Fibroblast of skin of right quadriceps (primary cell): ENCODE results near the gene ESPL1.

Experiments
- DNase-seq: peaks from one replicate; pipeline ENCODE4 v3.0.0-alpha.2; 2013

Gene ESPL1

DNA sequence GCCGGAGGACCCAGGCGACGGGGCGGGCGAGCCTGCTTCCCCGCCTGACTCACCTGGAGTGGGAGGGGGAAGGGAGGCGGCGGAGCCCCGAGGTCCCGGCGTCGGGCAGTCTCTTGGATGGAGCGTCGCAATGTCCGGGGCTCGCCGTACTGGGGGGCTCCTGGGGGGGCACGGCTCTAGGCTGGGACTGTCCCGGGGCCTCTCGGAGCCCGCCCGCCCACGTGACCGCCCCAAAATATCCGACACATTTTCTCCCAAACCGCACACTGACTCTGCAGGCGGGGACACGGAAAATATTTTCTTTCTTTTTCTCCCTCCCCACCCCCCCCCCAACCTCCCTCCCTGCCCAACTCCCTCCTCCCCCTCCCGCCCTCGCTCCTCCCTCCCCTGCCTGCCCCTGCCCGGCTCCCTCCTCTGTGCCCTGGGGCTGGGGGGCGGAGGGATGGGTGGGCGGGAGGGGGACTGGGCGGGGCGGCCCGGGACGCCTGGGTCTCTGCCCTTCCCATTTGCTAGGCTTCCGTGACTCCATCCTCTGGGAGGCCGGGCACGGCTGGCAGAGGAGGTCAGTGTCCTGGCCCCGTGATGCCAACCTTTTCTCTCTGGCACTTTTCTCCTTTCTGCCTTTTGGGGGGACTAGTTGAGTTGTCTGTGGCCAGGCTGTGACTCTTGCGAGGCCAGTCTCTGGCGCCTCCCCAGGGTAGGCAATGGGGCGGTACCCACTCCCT is 36.0 kb upstream of the ESPL1 start, which contains the start of gene RARG:
TSS of gene RARG (minus strand) at position 289 of the 725 bp plus-strand sequence. CDS start 4,664 bp downstream, outside the sequence.
- peak; percentile 73 for DNase-seq

DNA sequence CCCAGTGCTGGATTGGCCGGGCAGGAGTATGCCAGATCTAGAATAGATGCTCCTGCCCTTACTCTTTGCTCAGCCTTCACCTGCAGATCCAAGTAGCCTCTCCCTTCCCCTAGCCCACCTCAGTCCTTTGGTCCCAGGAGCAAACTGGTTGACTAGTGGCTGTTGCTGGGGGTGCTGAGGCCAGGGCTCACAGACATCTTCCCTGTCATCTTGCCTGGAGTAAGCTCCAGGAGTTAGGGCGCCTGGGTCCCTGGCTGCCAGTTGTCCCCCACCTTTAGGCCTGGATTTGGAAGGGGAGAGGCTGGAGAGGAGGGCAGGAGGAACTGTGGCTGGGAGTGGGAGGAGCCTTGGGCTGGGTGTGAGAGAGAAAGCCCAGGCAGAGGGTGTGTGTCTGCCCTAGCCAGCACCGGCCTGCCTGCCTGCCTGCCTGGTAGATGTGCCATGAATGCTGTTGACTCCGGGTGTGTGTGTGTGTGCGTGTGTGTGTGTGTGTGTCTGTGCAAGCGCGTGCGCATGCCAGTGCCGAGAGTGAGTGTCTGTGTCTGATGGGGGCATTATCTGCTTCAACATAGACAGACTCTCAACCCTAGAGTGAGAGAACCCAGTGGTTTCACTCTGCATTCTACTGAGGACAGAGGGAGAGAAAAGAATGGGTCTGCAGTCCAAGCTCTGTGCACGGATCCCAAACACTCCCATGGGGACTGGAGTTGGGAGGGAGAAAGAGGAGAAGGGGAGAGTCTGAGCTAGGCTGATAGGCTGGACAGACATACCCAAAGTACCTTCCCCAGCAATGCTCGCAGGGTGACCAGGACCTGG is 35.2 kb upstream of the ESPL1 start:
- DNase-seq = peak; percentile 40

DNA sequence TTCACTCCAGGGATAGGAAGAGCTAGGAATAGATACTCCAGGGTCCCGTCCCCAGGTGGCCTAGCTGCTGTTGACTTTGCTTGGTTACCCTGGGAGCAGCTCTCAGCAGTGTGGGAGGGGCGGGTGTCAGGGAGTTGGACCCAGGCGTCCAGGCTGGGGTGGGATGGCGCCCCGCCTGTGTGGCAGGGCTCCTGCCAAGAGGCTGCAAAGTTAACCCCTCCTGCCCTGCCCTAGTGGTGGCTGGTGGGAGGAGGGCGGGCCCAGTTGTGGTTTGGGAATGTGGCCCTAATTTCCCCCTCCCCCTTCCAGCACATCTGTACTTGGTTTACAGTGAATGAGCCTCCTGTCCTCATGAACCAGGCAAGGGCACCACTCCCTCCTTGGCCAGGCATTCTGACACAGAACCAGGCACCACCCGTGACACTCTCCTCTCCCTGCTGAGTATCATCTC is 34.4 kb upstream of the ESPL1 start:
- DNase-seq = peak; percentile 35

DNA sequence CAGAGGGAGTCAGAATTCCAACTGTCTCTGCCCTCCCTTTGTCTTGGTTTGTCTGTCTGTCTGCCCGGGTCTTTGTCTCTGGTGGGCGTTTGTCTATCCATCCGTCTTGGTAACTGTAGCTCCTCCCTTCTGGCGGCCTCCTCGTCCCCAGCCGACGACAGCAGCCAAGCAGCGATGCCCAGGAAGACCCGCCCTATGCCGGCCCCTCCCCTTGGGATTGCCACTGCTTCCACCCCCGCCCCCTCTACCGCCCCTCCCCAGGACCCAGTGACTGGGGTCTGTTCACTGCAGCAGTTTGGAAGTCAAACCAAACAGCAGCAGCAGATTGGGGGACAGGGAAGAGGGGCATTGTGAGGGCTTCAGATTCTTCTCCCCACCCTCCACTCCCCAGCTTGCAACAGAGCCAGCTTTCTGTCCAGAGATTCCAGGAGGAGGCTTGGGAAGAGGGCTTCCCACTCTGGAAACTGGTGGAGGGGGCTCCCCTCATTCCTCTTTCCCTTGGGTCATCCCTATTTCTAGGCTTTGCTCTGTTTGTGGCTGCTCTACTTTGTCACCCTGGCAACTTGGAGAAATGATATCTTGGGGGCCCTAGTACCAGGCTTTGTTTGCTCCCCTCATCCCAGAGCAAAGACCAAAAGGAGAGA is 33.7 kb upstream of the ESPL1 start:
- no peak for DNase-seq

DNA sequence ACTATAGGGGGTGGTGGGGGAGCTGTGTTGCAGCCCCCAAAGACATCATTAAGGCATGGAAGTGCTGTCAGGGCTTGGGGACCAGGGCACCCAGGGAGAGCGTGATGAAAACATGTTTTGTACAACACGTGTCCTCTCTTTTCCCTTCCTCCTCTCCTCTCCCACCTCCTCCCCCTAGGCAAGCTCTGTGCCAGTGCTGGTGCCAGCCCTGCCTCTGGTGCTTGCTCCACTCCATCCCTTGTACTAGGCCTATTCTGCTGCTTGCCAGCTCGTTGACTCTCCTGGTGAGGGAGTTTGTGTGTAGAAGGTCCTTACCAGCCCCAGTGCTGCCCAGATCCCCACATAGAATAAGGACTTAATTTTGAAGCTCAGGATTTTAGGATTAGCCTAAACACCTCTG is 32.9 kb upstream of the ESPL1 start:
- DNase-seq = no peak

DNA sequence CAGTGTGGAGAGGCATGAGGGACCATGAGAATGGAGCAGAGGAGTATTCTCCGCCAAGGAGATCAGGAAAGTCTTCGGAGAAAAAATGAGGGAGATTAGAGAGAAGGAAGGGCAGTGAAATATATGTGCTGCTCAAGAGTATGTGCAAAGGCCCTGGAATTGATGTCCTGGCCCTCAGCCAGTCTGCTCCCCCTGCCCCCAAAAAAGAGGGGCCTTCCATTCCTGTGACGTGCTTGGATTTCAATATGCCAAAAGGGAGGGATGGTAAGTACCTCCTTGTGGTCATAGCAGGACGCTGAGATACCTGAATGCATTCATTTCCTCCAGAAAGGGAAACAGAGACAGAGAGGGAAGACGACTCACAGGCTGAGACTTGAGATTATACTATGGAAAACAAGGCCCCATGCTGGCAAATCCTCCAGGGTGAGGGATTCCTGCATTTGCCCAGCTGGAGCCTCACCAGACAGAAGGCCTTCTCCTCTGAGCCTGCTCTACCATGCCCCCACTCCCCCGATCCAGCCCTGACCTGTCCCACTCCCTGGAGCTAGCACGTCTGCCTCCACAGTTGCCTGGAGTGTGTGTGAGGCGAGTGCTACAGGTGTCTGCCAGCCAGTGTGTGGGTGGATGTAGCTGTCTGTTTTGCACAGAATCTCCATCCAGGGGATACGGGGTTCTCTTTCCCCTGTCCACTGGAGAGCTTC is 32.2 kb upstream of the ESPL1 start:
- DNase-seq = no peak

DNA sequence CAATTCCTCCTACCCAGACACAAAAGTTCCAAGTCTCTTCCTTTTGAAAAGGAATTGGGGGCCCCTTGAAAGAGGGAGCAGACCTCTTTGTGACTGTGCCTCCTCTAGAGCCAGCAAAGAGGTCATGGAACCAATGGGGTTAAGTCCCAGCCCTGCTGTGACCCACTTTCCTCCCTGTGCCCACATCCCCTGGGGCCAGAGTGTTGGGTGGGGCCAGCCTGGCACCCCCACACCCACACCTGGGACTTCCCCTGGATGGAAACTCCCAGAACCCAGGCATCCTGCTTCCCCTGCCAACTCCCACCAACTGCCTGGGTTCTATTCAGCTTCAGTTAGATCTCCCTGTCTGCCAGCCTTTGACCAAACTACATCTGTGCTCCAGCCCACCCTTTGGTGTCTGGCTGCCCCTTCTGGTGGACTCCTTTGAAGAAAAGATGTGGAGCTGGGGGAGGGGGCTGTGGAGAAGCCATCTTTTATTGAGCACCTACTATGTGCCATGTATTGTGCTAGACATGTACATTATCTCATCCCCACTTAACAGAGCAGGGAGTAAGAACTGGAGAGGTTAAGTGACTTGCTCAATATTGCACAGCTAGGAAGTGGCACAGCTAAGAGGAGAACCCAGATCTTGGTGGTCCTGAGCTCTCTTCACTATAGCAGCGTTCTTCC is 31.5 kb upstream of the ESPL1 start:
- DNase-seq = no peak

DNA sequence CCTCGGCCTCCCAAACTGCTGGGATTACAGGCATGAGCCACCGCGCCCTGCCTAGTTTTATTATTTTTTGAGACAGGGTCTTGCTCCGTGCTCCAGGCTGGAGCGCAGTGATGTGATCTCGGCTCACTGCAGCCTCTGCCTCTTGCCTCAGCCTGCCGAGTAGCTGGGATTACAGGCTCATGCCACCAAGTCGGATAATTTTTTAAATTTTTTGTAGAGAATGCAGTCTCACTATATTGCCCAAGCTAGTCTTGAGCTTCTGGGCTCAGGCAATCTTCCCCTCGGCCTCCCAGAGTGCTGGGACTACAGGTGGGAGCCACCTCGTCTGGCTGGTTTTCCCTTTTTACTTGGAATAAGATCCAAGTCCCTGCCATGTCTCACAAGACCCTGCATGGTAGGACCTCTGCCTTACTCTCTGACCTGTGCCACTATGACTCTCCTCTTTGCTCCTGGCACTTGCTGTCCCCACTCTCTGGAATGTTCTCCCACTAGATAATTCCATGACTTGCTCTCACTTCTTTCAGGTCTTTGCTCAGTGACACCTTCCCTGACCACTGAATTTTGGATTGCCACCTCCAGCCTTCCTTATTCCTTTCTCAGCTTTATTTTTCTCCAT is 28.3 kb upstream of the ESPL1 start:
- DNase-seq = no peak

DNA sequence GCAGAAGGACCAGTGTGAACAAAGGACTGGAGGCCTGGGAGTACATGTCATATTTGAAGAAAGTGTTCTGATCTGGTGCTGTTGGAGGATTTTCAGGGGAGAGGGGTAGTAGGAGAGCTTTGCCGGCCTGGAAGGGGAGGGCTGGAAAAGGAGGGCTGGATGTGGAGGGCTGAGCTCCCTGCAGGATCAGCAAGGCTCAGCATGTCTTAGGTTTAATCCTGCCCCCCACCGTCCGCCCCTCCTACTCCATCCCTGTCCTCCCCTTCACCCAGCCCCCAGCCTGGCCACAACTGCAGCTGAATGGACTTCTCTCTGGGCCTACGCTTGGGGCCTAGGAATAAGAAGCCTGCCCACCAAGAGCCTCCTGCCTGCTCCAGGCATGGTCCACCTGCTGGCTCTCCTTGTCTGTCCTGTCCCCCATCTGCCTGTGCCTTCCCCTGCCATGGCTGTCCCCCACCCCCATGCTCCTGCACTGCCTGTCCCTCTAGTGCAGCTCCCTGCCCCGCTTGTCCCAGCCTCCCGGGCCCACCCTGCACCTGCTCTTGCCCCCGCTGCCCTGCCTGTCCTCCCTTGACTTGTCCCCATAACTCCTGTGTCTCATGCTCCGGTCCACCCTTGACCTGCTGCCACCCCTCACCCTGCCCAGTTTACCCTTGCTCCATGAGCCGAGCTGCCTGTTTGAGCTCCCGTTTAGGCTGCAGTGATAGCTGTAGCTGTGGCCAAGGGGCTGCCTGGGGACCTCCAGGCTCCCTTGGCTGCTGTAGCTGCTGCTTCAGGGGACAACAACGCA is 26.3 kb upstream of the ESPL1 start:
- no peak for DNase-seq

DNA sequence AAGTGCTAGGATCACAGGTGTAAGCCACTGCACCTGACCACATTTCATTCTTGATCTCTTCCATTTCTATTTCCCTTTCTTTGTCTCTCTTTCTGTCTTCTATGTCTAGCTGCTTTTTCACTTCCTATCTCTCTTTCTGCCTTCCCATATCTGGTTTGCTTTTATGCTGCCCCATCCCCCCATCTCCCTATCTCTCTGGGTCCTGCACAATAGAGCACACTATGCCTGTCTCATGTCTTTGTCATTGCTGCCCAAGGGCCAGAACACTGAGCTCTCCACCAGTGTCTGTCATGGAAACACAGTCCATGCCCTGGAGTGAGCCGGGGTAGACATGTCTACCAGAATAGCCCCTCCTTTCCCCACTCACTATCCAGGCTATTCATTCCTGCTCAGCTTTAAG is 23.8 kb upstream of the ESPL1 start:
- no peak for DNase-seq

DNA sequence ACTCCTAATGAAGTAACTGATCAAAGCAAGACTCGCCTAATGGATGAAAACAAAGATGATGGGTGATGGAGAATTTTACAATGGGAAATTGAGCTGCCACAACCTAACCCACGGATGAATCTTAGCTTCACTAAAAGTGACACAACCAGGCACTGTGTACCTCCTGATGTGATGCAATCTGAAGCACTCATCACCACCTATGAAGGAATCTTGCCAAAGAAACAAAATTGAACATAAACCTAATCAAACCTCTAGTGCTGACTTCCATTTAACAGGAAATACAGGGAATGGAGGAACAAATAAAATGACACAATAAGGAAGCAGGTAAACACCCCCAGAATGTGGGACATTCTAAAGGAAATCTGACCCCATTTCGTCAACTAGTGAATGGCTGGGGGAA is 22.8 kb upstream of the ESPL1 start:
- no peak for DNase-seq

DNA sequence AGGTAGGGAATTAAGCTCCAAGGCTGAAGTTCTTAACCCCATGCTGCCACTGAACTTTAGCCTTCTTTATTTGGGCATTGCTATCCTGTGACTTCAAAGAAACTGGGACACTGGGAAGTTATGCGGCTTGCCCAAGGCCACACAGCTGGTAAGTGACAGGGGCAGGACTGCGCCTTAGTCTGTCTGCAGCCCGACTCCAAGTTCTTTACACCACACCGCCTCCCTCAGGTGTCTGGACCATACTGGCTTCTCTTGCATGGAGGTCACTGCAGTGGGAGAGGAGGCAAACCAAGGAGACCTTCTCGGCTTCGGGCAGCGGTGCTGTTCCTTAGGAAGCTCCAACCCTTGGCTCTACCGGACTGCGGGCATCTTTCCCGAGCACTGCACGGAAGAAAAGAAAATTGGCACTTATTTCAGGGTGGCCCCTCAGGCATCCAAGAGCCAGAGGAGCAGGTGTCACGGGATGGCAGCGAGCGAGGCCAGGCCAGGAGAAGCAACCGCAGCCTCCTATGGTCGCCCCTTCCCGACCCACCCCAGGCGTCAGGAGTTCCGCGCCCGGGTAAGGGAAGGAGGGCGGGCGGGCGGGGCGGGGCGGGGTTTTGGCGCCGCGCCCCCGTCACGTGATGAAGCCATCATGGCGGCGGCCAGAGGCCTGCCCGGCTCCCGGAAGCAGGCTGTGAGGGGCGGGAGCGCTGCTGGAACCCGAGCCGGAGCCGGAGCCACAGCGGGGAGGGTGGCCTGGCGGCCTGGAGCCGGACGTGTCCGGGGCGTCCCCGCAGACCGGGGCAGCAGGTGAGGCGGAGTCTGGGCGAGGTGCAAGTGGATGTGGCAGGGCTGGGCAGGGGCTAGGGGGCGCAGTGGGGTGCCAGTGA is 16.4 kb upstream of the ESPL1 start:
- peak; percentile 71 for DNase-seq

DNA sequence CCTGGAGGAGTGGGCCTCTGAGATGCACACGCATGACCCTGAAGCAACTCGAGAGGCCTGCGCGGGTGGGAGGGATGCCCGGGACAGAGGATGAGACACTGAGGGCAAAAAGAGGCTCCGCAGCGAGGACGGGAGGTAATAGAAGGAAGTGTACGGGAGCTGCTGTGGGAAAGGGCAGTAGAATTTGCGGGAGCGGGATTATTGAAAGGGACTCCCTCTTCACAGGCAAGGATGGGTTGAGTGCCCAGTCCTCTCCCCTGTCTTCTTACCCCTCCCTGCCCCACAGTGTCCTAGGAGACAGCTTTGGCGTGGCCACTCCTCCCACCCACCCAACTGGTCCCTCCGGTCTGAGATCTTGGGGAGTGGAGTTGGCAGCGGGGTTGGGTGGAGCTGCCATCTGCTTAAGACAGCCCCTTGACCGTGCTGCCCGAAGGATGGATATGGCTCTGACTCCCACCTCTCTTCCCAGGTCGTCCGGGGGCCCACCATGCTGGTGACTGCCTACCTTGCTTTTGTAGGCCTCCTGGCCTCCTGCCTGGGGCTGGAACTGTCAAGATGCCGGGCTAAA is 15.7 kb upstream of the ESPL1 start:
- no peak for DNase-seq

DNA sequence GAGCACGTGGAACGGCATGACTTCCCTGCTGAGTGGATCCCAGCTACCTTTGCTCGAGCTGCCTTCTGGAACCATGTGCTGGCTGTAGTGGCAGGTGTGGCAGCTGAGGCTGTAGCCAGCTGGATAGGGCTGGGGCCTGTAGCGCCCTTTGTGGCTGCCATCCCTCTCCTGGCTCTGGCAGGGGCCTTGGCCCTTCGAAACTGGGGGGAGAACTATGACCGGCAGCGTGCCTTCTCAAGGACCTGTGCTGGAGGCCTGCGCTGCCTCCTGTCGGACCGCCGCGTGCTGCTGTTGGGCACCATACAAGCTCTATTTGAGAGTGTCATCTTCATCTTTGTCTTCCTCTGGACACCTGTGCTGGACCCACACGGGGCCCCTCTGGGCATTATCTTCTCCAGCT is 14.8 kb upstream of the ESPL1 start:
- DNase-seq = no peak

DNA sequence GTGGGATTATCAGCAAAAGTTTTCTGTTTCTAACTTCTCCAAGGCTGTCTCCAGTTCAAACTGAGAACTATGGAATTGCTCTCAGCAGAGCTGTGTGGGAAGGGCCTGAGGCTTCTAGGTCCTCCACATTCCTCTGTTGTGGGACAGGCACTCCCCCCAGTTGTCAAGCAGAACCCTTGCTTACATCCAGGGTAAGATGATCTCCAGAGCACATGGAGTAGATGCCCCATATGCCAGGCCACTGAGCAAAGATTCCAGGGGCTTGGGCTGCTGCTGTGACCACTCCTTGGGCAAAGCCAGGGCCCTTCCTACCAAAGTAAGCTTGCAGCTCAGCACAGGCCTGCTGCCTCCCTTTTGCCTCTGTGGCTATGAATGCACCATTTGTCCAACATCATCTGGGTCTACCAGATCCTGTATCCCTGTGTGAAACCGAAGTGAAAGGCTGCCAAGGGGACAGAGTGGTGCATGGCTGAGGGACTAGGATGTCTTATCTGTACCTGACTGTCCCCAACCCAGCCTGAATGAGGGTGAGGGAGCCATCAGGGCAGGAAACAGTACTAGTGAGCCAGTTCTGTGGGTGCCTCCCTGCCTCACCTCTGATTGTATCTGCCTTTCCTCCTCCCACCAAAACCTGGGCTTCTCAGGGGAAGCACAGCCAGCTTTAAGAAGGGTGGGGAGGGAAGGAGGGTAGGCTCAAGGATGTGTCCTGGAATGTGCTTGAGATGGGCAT is 13.1 kb upstream of the ESPL1 start:
- DNase-seq = no peak

DNA sequence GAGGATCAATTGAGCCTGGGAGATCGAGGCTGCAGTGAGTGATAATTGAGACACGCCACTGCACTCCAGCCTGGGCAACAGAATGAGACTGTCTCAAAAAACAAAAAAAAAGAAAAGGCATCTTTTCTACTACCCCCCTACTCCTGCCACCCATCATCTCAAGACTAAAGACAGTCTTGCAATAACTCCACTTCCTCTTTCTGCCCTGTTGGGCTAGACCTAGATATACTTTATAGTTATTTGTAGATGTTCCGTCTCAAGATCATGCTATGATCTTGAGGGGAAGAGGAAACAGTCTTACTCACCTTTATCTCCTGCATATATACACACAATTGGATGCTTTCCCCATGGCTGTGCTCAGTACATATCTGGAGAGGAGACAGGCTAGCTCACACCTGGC is 12.1 kb upstream of the ESPL1 start:
- DNase-seq = no peak

DNA sequence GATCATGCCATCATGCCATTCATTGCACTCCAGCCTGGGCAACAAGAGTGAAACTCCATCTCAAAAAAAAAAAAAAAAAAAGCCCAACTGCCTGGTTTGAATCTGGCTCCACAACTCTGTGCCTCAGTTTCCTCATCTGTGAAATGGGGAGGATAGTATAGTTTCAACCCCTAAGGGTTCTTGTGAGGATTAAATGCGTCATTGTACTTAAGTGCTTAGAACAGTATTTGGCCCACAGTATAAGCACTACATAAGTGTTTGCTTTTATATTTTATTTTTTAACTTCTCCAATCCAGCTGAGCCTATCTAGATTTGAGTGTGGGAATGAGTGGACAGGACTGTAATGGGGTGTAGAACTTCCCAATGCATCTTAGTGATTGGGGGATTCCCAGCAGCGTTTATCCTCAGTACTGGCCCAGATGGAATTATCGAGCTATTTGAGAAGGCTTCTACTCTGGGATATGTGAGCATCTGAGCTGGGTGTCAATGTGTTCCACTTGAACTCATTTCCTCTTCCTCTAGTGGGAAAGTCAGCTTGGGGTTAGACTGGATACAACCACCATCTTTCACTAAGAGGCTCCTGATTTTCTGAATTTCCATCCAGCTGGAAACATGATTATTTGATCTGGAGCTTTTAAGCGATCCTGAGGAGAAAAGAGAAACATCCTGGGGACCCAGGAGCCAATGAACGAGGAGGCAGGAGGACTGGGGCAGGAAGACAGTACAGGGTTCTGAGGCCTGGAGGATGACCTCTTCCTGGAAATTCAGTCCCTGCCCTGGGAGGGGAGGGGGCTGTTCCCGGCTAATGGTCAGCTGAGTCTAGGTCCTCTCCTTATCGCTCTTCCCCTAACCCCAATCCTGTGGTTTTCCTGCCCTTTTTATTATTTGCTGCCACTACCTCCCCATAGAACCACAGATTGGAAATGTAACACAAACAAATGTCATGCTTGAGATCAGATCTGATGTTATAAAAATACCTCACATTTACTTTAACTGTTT is 9.3 kb upstream of the ESPL1 start:
- no peak for DNase-seq

DNA sequence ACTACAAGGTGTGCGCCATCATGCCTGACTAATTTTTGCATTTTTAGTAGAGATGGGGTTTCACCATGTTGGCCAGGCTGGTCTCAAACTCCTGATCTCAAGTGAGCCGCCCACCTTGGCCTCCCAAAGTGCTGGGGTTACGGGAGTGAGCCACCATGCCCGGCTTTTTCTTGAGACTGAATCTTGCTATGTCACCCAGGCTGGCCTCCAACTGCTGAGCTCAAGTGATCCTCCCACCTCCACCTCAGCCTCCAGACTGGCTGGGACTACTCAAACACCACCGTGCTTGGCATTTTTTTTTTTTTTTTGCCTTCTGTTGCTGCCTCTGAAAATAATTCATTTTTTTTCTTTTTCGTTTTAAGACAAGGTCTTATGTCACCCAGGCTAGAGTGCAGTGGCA is 8.2 kb upstream of the ESPL1 start:
- DNase-seq = no peak
